ENCODE measurements around the gene TECPR1.
A peak's percentile ranks its signal among the peaks of the same experiment; 100 is the strongest.

Gene TECPR1

GRCh38 chr7:98186452-98187137, 65.4 kb downstream of the TECPR1 start:
- no peak for DNase-seq

- DNase-seq, result no peak
These were observed 66.9 kb downstream of the TECPR1 start for GRCh38 chr7:98185101-98185500.

GRCh38 chr7:98180751-98181150, 71.3 kb downstream of the TECPR1 start:
- DNase-seq, result no peak

- DNase-seq, result no peak
These were observed 73.1 kb downstream of the TECPR1 start for GRCh38 chr7:98178762-98179490.

- no peak for DNase-seq
These were observed 73.7 kb downstream of the TECPR1 start for GRCh38 chr7:98178321-98178720.

GRCh38 chr7:98177553-98177952, 74.5 kb downstream of the TECPR1 start:
- no peak for DNase-seq

GRCh38 chr7:98175260-98175940, 76.6 kb downstream of the TECPR1 start:
- DNase-seq, result no peak

GRCh38 chr7:98174334-98175259, 77.4 kb downstream of the TECPR1 start:
- no peak for DNase-seq

- no peak for DNase-seq
These were observed 80.6 kb downstream of the TECPR1 start for GRCh38 chr7:98171449-98171848.

- no peak for DNase-seq
These were observed 81.1 kb downstream of the TECPR1 start for GRCh38 chr7:98170966-98171365.

GRCh38 chr7:98168904-98169621, 83.0 kb downstream of the TECPR1 start:
- no peak for DNase-seq

- DNase-seq, result peak; percentile 29
These were observed 83.7 kb downstream of the TECPR1 start for GRCh38 chr7:98168181-98168903.

- no peak for DNase-seq
These were observed 84.4 kb downstream of the TECPR1 start for GRCh38 chr7:98167653-98168052.

- DNase-seq, result no peak
These were observed 85.4 kb downstream of the TECPR1 start for GRCh38 chr7:98166668-98166970.

GRCh38 chr7:98165827-98166667, 86.0 kb downstream of the TECPR1 start:
- DNase-seq, result no peak

Data from NCI-H187 treated with DMSO at 0.1 percent for 48 hours (cell line).